HG02588 (cell line): ENCODE data around the gene IL1RL1.
A peak's percentile ranks its signal among the peaks of the same experiment; 100 is the strongest.

Source experiments
- ATAC-seq: cut with Tn5 transposase; IDR thresholded peaks from one replicate; pipeline ENCODE4 v1.9.1; 2021; ENCODE audit warnings: mild to moderate bottlenecking, moderate library complexity; ENCODE audit not compliant: unreplicated experiment

IL1RL1 gene

DNA sequence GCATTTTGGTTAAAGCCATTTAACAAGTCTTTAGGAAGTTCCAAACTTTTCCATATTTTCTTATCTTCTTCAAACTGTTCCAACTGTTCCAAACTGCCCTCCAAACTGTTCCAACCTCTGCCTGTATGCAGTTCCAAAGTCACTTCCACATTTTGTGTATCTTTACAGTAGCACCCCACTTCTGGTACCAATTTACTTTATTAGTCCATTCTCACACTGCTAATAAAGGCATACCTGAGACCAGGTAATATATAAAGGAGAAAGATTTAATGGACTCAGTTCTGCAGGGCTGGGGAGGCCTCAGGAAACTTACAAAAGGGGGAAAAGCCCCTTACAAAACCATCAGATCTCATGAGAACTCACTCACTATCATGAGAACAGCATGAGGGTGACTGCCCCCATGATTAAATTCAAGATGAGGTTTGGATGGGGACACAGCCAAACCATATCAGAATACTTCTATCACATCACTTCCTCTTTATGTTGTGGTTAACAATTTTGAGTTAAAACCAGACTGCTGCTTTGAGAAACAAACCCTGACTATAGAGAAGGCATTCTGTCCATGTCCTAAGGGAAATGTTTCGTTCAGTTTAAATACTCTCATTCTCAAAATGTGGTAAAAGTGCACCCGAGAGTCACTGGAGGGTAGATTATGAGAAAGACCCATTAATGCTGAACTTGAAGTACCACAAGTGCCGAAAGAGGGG is 55.2 kb downstream of the IL1RL1 start:
- peak; percentile 69 for ATAC-seq

DNA sequence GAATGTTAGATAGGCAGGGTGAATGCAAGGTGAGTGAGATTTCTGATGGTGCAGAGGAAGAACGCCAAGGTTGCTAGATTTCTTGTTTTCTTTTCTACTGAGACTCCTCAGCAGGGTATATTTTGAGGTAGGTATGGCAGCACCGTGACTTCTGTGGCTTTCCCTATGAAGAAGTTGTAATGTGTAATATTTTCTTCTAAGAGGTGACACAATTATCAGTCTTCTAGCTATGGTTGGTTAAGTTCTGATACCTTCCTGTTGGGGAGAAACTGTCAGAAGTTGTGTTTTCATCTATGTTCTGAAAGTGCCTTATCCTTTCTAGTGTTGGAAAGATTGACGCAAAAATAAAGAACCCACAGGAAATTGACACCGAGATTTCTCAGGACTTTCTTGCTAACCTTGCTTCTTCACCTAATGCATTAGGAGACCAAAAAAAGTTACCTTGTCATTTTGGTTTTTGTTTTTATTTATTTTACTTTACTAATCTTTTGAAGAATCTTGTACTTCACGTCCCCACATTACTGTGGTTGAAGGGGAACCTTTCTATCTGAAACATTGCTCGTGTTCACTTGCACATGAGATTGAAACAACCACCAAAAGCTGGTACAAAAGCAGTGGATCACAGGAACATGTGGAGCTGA is 56.1 kb downstream of the IL1RL1 start:
- ATAC-seq = peak; percentile 43

DNA sequence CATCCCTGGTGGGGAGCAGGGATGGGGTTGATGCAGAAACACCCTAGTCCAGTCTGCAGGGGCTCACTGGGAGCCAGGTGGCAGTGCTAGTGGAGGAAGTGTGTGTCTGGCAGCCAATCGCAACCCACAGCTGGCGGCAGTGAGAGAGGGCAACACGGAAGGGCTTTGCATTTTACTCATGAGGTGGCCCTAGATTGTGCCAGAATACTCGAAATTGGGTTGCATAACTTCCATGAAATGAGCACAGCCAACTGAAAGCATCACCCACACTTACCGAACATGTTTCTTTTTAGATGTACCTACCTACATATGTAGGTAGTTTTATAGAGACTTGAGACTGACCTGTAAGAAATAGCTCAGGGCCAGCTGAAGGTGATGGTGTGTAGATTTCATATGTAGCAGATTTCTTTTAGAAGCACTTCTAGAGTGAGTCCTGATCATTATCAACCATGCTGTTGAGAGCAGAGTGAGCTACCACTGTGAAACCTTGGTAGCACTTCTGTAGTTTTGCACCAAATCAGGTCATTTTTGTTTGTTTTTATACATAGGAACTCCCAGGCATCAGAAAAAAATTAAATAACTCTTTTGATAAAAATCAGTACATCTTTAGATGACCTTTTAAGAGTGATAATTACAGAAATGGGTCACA is 57.2 kb downstream of the IL1RL1 start:
- ATAC-seq = no peak

DNA sequence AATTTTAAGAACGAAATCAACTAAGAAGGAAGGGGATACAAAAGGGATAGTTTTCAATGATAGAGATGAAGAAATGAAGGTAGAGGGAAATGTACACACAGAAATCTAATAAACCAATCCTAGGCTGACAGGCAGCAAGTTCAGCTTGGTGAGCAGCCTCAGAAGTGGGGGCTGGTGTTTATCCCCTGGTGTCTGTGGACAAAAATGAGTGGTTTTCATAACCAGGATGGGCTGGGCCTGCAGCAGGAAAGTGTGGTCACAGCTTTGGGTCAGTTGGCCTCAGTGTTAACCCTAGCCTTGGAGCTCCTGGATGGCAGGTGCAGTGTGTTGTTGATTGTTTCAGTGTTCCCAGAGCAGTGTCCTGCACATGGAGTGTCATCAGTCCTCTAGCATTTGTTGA is 58.5 kb downstream of the IL1RL1 start:
- no peak for ATAC-seq

DNA sequence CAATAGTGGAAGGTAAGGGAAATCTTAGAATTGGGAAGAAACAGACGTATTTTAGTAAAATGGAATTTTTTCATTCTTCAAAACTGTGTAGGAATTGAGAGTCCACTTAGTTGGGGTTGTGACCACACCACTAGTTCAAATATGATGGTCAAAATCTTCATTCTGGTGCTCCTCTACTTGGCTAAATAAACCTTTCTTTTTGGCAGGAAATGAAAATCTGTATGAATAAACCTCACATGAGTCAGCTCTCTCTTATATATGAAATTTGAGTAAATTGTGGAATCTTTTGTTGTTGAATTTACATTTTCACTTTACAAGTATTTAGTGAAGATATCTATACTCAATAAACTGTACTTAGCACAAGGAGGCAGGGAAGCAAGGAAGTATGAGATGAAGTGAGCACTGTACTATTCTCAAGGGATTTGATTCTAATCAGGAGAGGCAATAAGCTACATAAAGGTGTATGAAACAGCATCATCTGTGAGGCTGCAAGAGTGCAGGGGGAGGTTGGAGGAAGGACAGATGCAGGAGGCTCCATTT is 64.8 kb downstream of the IL1RL1 start:
- ATAC-seq = no peak

DNA sequence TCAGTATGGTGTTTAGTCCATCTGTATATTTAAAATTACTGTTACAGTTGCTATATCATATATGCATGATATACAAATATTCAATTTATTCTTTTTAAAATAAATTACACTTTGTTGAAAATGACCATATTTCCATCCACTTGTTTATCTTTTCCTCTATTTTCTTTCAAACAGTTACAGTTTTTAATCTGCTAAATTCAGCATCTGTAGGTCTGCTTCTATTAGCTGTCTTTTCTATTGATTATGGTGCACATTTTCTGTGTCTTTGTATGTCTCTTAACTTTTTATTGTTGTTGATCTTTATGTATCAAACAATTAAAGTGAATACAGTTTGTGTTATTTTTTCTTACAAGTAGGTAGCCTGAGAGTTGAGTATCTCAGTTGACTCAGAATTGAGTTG is 72.4 kb downstream of the IL1RL1 start:
- no peak for ATAC-seq

DNA sequence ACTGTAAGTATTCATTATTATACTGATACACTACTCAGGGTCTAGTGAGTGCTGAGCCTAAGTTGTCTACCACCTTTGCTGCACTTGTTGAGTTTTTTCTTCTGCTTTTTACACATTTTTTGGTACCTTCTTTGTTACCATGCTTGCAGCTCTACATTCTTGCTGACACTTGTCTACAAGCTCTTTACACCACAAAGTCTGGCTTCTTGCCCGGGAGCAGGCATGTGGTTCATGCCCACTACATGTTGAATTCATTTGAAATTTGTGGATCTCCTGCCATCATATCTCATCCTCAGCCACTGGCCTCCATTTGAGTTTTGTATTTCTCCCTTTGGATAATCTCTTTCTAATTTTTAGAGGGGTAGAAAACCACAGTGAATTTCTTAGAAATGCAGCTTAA is 74.2 kb downstream of the IL1RL1 start:
- no peak for ATAC-seq

DNA sequence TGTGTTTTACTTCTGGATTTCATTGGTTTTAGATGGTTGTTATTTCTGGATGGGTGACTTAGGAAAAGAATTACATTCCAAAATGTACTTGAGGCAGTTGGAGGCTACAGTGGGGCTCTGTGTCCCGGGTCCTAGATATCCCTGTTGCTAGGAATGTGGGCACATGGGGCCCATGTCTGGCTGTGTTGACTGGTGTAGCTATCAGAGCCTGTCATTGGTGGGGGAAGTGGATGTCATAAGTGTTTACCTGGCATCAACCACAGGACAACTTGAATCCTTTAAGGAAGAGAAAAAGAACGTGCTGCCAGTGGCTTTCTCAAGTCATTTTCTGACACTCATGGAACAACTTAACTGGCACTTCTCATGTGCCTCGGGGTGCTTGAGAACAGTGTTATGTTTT is 74.6 kb downstream of the IL1RL1 start:
- ATAC-seq = no peak

DNA sequence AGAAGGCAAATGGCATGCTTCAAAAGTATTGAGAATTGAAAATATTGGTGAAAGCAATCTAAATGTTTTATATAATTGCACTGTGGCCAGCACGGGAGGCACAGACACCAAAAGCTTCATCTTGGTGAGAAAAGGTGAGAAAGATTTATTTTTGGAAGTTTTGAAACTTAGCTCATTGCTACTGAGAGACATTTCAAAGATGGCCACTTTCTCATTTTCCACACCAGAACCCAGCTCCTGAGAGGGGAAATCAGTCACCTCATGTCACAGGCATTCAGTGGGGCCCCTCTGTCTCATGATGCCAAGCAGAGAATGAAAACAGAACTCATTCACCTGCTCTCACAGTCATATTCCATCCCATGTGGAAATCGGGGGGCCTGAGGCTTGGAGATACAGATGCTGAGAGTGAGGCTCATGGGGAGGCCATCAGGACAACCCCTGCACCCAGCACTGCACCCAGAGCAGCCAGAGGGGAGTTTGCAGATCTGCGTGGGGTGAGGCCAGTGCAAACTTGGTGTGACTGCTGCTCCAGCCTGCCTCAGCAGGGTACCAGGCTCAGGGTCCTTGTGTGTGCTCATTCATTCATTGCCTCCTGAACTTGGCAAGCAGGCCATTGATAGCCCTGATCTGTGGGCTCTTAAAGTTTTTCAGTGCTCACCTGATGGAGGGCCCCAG is 75.6 kb downstream of the IL1RL1 start:
- ATAC-seq = no peak

DNA sequence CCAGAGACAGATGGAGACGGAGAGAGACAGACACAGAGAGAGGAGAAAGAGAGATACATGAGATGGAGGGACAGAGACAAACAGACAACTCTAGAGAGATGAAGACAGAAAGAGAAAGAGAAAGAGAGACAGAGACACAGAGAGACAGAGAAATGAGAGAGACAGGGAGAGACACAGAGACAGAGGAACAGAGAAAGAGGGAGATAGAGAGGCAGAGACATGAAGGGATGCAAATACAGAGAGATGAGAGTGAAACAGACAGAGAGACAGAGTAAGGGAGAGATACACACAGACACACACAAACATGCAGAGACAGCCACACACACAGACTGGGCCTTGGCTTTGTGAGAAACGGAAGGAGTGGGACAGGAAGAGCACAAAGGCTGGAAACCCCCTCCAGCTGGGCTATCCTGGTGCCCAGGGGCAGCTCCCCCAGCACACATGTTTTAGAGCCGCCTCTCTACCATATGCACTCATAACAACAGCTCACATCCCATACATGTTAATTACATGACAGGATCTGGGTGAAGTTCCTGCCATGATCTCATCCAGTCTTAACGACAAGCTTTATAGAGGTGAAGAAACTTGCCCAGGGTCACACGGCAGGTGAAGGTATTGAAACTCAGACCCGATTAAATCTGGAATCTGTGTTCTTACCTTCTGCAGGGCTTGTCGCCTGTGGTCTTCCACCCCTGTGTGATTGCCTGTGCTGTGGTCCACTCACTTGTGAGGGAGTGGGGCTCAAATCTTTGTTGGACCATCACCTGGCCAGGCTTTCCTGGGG is 76.6 kb downstream of the IL1RL1 start:
- peak; percentile 52 for ATAC-seq

DNA sequence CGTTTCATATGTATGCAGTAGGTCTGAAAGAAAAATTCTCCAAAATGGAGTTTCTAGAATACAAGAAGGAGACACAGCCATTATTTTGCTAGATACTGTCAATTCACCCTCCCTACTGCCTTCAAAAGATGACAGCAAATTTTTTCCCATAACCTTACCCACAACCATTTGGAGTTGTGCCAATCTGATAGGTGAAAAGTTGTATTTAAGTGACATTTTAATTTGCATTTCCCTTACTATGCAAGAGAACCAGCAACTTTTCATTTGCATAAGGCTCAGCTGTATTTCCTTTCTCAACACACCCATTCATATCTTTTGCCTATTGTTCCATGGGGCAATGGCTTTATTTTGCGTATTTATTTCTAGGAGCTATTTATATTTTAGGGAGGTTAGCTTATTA is 80.2 kb downstream of the IL1RL1 start:
- ATAC-seq = no peak

DNA sequence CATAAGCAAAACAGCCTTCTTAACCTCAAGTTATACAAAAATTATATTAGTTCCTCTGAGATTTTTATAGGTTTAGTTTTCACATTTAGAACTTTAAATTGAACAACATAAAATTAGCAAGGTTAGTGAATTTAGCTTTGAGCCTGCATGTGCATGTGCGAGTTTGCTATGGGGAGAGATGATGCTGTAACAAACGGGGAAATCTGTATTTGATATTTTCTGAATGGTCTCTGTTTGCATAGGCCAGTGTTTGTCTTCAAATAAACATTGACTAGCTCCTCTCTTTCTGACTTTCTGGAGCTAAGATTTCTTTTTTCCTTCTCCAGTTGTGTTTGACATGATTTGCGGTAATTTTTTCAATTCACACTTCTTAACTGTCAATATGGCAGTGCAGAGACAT is 80.7 kb downstream of the IL1RL1 start:
- no peak for ATAC-seq

DNA sequence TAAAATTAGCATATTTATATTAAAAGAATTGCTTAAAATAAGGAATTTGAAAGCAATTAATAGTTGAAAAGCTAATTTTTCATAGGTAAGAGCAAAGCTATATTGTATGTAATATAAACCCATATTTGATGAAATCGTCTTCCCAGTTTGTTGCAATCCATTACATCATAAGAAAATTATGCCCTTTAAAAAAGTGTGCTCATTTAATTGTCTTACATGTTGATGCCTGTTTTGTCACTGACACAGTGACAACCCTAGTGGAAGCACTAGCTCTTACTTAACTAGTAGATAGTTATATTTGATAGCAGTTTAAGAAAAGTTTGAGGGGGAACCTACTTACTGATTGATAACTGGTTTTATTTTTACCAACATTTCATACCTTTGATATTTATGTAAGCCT is 81.6 kb downstream of the IL1RL1 start:
- no peak for ATAC-seq

DNA sequence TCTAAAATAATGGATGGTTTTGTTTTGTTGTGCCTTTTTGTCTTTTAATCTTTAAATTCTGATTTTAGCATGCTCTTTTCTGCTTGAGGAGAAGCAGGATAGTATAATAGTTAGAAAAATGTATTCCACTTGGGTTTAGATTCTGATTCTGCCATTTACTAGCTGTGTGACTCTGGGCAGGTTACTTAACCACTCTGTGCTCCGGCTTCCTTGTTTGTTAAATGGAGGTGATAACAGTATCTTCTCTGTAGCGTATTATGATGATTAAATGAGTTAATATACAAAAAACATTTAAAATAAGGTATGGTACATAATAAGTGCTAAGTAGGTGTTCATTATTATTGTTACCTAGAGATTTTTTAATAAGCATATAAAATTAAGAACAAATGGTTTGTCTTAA is 84.6 kb downstream of the IL1RL1 start:
- ATAC-seq = no peak

DNA sequence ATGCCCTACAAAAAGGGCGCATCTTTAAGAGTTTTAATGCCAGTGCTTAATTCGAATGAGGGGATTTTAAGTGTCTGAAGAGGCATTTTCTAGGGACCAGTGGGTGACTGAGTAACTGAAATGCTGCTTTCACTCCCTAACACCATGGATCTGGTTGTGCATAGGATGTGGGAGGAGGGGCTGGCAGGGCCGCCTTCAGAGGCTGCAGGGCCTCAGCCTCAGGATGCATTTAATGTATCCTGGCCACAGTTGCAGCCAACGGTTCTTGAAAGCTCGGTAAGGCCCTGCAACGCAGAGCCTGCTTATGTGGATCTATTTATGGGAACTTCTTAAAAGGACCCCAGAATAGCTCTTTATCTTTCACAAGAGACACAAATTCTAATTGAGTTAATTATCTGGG is 85.8 kb downstream of the IL1RL1 start:
- no peak for ATAC-seq

DNA sequence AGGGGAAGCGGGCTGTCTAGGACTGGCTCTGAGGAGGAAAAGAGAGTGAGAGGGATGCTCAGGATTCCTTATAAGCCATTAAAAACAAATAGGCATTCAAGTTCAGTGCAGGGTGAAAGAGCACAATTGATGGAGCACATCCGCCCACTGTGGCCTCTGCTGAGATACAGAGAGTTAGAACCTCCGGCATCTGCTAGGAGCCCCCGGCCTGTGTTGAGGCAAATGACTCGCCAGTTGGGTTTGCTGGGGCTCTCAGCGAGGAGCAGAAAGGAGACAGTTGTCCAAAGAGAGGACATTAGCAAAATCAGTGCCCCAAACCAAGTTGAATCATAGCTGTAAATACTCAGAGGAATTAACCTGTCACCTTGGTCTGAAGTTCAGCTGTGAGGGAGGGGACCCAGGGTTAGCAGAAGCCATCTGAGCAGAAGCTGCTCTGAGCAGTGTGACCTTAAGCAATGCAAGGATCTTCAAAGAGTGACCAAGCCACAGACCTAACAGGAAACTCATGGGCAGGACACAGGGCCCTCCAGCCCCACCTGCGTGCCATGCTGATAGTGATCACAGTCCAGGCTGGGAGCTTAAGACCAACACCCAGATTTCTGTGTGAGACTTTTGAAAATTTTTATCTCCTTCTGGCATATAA is 88.3 kb downstream of the IL1RL1 start:
- no peak for ATAC-seq

DNA sequence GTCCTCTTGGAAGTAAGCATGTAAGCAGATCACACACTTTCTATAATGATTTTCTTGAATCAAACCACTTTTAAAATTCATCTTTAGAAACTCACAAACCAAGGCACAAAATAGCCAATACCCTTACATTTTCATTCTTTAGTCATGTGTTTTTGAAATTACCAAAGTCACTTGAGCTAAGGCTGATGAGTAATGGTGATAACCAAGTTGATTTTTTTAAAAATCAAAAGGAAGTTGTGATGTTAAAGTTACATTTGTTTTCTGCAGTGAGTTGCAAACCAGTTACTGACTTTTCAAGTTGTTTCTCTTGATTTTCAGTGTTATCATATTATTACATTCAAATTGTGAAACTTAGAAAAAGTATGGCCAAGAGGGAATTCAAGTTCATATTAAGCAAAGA is 90.1 kb downstream of the IL1RL1 start:
- no peak for ATAC-seq
